ENCODE results near the gene RNF114. TPM values are rescaled to one million over a fixed set of nuclear protein-coding genes. Genes with fewer than 3 reads are reported as not detected.

Gene RNF114
- total and polyA plus RNA-seq, 7 donors: 59.5 to 151 (median 121) TPM

- Histone ChIP-seq H3K4me1 (peaks cover 3 to 60% (median 57%) of the 10 kb centered on the region in 4 donors), H3K27ac (peak within 1 kb of the TSS; percentile 66 to 83 (median 74)), H3K4me3 (peak within 1 kb of the TSS; percentile 30 to 56 (median 50)), H3K36me3 (no peaks in the 10 kb centered on the region), H3K9me3 (no peaks in the 10 kb centered on the region), H3K27me3 (no peaks in the 10 kb centered on the region)
- intact Hi-C loops (cut with DNase I): loop anchor here (5.0 kb wide), 1 partner anchor 185 kb away; no protein-coding TSS in a partner anchor
- DNase-seq: peak; percentile 92
- 1% methylated on average over 90 of the region's 90 CpGs for WGBS, 2 donors
- TF ChIP-seq POLR2AphosphoS5 (IDR thresholded peaks at IDR 0.05): peak; percentile 93 to 98 (median 97)
- peak in 2 of 4 experiments; percentile 36 to 45 for TF ChIP-seq CTCF (IDR thresholded peaks at IDR 0.05)
- TF ChIP-seq EP300 (IDR thresholded peaks at IDR 0.05): no peak
- TF ChIP-seq POLR2A (IDR thresholded peaks at IDR 0.05): peak; percentile 86 to 88
Measured at GRCh38 chr20:49982346-49983122, 46.3 kb downstream of the RNF114 start, which contains the start of gene SNAI1. Gene SNAI1, plus strand, starts transcription at chr20:49982980. Its CDS starts 80 bp downstream, at chr20:49983060.

GRCh38 chr20:49983123-49983847, 47.1 kb downstream of the RNF114 start:
- TF ChIP-seq POLR2A (IDR thresholded peaks at IDR 0.05) (peak in 1 of 2 donors; percentile 0), CTCF (IDR thresholded peaks at IDR 0.05) (no peak)
- H3K4me1 ChIP-seq: peaks cover 3 to 67% (median 62%) of the 10 kb centered on the region in 4 donors
- 25 to 28% methylated on average over 24 of the region's 24 CpGs for WGBS, 2 donors
- H3K9me3 ChIP-seq: no peaks in the 10 kb centered on the region
- peak overlapping the region; percentile 66 to 83 (median 74) for H3K27ac ChIP-seq
- no peak for DNase-seq
- peak overlapping the region; percentile 30 to 56 (median 50) for H3K4me3 ChIP-seq
- intact Hi-C loops (cut with DNase I): loop anchor here (5.0 kb wide), 1 partner anchor 184 kb away; no protein-coding TSS in a partner anchor
- H3K36me3 ChIP-seq: no peaks in the 10 kb centered on the region
- H3K27me3 ChIP-seq: no peaks in the 10 kb centered on the region

- H3K9me3 ChIP-seq: no peaks in the 10 kb centered on the region
- WGBS, 2 donors: 76 to 84% methylated on average over 18 of the region's 18 CpGs
- peak overlapping the region; percentile 5 to 56 (median 50) for H3K4me3 ChIP-seq
- peaks cover under 1 to 71% (median 66%) of the 10 kb centered on the region in 4 donors for H3K4me1 ChIP-seq
- intact Hi-C loops (cut with DNase I): loop anchor here (5.0 kb wide), 1 partner anchor 183 kb away; no protein-coding TSS in a partner anchor
- no peaks in the 10 kb centered on the region for H3K36me3 ChIP-seq
- H3K27me3 ChIP-seq: no peaks in the 10 kb centered on the region
- DNase-seq: peak; percentile 81
- peak overlapping the region; percentile 66 to 83 (median 74) for H3K27ac ChIP-seq
- no peak for TF ChIP-seq POLR2A (IDR thresholded peaks at IDR 0.05)
- peak in 1 of 4 donors; percentile 23 for TF ChIP-seq POLR2AphosphoS5 (IDR thresholded peaks at IDR 0.05)
- no peak for TF ChIP-seq EP300 (IDR thresholded peaks at IDR 0.05)
- TF ChIP-seq CTCF (IDR thresholded peaks at IDR 0.05): no peak
Measured at GRCh38 chr20:49983848-49984408, 47.7 kb downstream of the RNF114 start.

- no peak for DNase-seq
- no peak for TF ChIP-seq CTCF (IDR thresholded peaks at IDR 0.05)
- no peak for TF ChIP-seq POLR2AphosphoS5 (IDR thresholded peaks at IDR 0.05)
- H3K4me3 ChIP-seq: peak overlapping the region; percentile 5 to 56 (median 50)
- peaks cover 0 to 72% (median 67%) of the 10 kb centered on the region in 4 donors for H3K4me1 ChIP-seq
- no peaks in the 10 kb centered on the region for H3K27me3 ChIP-seq
- H3K9me3 ChIP-seq: no peaks in the 10 kb centered on the region
- no peaks in the 10 kb centered on the region for H3K36me3 ChIP-seq
- WGBS, 2 donors: 73 to 75% methylated on average over 13 of the region's 13 CpGs
- intact Hi-C loops (cut with DNase I): loop anchor here (5.0 kb wide), 1 partner anchor 183 kb away; no protein-coding TSS in a partner anchor
- H3K27ac ChIP-seq: peak overlapping the region; percentile 66 to 83 (median 74)
Measured at GRCh38 chr20:49984426-49985153, 48.4 kb downstream of the RNF114 start.
